Muscle layer of colon (tissue), 2 donors: ENCODE measurements around the gene CCDC201.

Experiments used
- H3K27ac ChIP-seq: one replicate; pipeline ENCODE4 v1.7.0; 2013; ENCODE audit warnings: low read depth, mild to moderate bottlenecking, low read length, moderate library complexity
- H3K27me3 ChIP-seq, 2 donors: one replicate each; pipeline ENCODE4 v1.7.0; 2013; ENCODE audit warnings: low read length in 2 of 2, mild to moderate bottlenecking in 2 of 2; ENCODE audit not compliant: insufficient read depth in 2 of 2, control insufficient read depth in 1 of 2
- H3K36me3 ChIP-seq: one replicate; pipeline ENCODE4 v1.7.0; 2013; ENCODE audit warnings: mild to moderate bottlenecking, low read length; ENCODE audit not compliant: insufficient read depth
- H3K4me1 ChIP-seq: one replicate; pipeline ENCODE4 v1.7.0; 2013; ENCODE audit warnings: mild to moderate bottlenecking, low read length; ENCODE audit not compliant: insufficient read depth
- H3K4me3 ChIP-seq, 2 donors: one replicate each; pipeline ENCODE4 v1.7.0; 2013; ENCODE audit warnings: low read length in 2 of 2, low read depth in 1 of 2, mild to moderate bottlenecking in 1 of 2, moderate library complexity in 1 of 2
- H3K9ac ChIP-seq: one replicate; pipeline ENCODE4 v1.7.0; 2013; ENCODE audit warnings: low read length
- H3K9me3 ChIP-seq: one replicate; pipeline ENCODE4 v1.7.0; 2013; ENCODE audit warnings: mild to moderate bottlenecking, low read length
- donor health status: abdominal sarcoma.
- donor health status: Adenocarcinoma of cecum.

CCDC201 gene

DNA sequence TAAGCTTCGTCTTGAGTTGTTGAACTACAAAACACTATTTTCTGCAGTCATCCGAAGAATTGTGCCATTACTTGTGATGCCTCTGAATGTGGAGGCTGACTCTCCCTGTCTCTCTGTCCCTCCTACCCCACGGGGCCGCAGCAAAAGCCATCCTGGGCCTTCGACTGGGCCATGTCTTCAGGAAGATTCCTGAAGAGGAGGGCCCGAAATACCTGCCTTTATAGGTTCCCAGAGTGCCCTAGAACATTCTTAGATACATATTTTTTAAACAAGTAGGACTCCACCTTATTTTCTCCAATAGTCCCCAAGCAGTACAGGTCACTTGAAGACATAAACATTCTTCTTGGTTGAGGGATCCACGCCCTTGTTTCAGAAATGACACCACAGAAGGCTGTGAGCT lies 40.1 kb upstream of the CCDC201 start:
- Histone ChIP-seq H3K27ac (no peak overlapping the region), H3K9ac (no peak overlapping the region), H3K4me3 (no peak overlapping the region), H3K36me3 (no peaks in the 10 kb centered on the region), H3K4me1 (peaks cover 4% of the 10 kb centered on the region), H3K9me3 (no peaks in the 10 kb centered on the region), H3K27me3 (peaks cover 2 to 9% of the 10 kb centered on the region in 2 donors)

DNA sequence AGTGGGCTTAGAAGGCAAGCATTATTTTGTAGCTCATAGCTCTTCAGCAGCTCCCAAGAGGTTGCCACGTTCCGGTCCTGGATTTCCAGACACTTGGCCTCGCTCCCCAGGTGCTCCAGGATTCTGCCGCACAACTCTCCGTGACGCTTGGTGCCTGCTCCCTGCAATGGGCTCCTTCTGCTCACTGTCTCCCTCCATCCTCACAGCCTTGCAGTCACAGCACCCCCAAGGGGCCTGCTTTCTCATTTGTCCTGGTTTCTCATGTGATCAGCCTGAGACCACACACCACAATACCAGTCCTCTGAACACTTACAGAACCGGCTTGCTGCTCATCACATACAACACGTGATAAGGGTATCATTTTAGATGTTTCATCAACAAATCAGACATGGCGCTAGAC lies 38.4 kb upstream of the CCDC201 start:
- no peaks in the 10 kb centered on the region for H3K36me3 ChIP-seq

DNA sequence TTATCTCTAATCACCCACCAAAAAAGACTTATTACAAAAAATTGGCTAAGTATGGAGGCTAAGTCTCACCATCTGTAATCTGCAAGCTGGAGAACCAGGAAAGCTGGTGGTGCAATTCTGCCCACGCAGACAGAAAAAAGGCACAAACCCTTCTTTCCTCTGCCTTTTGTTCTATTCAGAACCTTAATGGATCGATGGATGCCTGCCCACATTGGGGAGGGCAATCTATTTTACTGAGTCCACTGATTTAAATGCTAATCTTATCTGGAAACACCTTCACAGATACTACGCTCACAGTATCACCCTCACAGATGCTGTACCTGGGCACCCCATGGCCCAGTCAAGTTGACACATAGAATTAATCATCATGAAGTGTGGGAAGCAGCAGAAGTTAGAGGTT lies 38.0 kb upstream of the CCDC201 start:
- Histone ChIP-seq H3K9ac (no peak overlapping the region), H3K4me3 (no peak overlapping the region), H3K36me3 (no peaks in the 10 kb centered on the region), H3K27ac (no peak overlapping the region), H3K27me3 (peaks cover 0 to 6% of the 10 kb centered on the region in 2 donors), H3K9me3 (no peaks in the 10 kb centered on the region), H3K4me1 (no peaks in the 10 kb centered on the region)

More for the DNA sequence above, 38.4 kb upstream of the CCDC201 start:
- Histone ChIP-seq H3K4me3 (no peak overlapping the region), H3K27me3 (peaks cover 0 to 6% of the 10 kb centered on the region in 2 donors), H3K9ac (no peak overlapping the region), H3K9me3 (no peaks in the 10 kb centered on the region), H3K27ac (no peak overlapping the region), H3K4me1 (no peaks in the 10 kb centered on the region)

DNA sequence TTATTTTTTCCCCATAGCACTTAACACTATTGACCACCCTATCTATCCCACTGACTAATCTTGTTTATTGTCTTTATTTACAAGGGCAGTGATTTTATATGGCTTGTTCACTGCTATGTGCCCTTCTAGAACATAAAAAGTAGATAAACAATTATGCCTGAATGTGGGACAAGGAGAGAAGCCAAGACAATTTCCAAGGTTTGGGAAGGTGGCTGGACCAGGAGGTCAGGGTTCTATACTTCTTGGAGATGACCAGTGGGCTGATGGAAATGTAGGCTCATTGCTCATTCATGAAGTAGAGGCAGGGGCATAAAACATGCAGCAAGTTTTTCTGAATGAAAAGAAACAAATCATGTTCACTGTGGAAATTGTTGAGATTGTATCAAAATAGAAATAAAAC lies 36.7 kb upstream of the CCDC201 start:
- Histone ChIP-seq H3K9ac (no peak overlapping the region), H3K4me1 (no peaks in the 10 kb centered on the region), H3K27ac (no peak overlapping the region), H3K4me3 (no peak overlapping the region), H3K9me3 (no peaks in the 10 kb centered on the region), H3K27me3 (peaks cover 0 to 2% of the 10 kb centered on the region in 2 donors), H3K36me3 (no peaks in the 10 kb centered on the region)

DNA sequence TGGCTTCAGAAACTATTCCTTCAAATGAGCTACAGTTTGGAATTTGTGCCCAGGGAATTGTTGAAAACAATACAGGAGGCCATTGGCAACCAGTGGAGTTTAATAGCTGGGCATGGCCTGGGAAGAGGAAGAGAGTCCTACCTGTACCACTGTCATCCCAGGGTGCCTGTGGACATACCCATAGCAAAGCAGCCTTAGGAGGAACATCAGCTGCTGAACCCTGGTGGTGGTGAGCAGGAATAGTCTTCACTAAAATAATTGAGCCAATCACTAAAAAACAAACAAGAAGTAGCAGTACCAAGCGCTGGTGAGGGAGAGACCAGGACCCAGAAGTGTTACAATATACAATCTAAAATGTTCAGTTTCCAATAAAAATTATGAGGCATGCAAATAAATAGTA lies 29.9 kb upstream of the CCDC201 start:
- H3K4me3 ChIP-seq: no peak overlapping the region
- H3K4me1 ChIP-seq: no peaks in the 10 kb centered on the region

DNA sequence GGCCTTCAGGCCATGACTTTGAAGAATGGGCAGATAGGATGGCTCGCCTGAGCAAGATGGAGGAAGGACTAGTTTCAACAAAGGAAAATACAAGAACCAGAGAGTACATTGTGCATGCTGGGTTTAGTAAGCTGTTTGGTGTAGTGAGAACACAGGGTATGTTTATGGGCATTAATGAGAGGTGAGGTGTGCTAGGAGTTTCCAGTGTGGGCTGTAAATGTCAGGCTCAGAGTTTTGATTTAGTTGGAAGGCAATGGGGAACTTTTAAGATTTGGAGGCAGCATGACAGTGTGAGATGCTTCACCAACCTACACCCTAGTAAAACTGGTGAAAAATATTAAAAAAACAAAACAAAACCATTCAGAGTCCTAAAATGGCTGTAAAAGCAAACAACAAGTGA lies 28.7 kb upstream of the CCDC201 start:
- Histone ChIP-seq H3K27me3 (no peaks in the 10 kb centered on the region), H3K9me3 (no peaks in the 10 kb centered on the region), H3K27ac (no peak overlapping the region), H3K36me3 (no peaks in the 10 kb centered on the region), H3K9ac (no peak overlapping the region), H3K4me1 (no peaks in the 10 kb centered on the region), H3K4me3 (no peak overlapping the region)

More for the DNA sequence above, 29.9 kb upstream of the CCDC201 start:
- Histone ChIP-seq H3K36me3 (no peaks in the 10 kb centered on the region), H3K27me3 (no peaks in the 10 kb centered on the region), H3K27ac (no peak overlapping the region), H3K9ac (no peak overlapping the region), H3K9me3 (no peaks in the 10 kb centered on the region)

DNA sequence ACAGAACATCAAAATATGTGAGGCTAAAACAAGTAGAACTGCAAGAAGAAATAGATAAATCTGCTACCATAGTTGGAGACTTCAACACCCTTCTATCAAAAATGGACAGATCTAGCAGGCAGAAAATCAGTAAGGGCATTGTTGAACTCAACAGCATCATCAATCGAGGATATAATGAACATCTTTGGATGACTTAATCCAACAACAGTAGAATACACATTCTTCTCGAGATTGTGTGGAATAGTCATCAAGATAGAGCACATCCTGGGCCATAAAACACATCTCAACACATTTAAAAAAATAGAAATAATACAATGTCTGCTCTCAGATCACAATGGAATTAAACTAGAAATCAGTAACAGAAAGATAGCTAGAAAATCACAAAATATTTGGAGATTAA lies 25.3 kb upstream of the CCDC201 start:
- Histone ChIP-seq H3K27me3 (no peaks in the 10 kb centered on the region), H3K4me3 (no peak overlapping the region), H3K4me1 (no peaks in the 10 kb centered on the region), H3K27ac (no peak overlapping the region), H3K9me3 (no peaks in the 10 kb centered on the region), H3K9ac (no peak overlapping the region), H3K36me3 (no peaks in the 10 kb centered on the region)

DNA sequence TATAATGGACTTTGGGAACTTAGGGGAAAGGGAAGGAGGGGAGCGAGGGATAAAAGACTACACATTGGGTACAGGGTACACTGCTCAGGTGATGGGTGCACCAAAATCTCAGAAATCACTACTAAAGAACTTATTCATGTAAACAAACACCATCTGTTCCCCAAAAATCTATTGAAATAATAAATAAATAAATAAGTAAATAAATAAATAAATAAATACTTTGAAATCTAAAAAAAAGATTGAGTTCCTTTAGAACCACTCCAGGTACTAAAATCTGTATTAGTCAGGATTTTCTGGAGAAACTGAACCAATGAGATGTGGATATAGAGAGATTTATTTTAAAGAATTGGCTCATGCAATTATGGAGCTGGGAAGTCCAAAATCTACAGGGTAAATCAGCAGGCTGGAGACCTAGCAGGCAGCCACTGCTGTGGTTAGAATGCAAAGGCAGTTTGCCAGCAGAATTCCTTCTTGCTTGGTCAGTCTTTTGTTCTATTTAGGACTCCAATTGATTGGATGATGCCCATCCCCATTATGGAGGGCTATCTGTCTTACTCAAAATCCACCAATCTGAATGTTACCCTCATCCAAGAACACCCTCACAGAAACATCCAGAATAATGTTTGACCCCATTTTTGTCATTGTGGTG lies 24.3 kb upstream of the CCDC201 start:
- Histone ChIP-seq H3K9ac (no peak overlapping the region), H3K4me3 (no peak overlapping the region), H3K27me3 (no peaks in the 10 kb centered on the region), H3K36me3 (no peaks in the 10 kb centered on the region), H3K4me1 (no peaks in the 10 kb centered on the region), H3K27ac (no peak overlapping the region), H3K9me3 (no peaks in the 10 kb centered on the region)

DNA sequence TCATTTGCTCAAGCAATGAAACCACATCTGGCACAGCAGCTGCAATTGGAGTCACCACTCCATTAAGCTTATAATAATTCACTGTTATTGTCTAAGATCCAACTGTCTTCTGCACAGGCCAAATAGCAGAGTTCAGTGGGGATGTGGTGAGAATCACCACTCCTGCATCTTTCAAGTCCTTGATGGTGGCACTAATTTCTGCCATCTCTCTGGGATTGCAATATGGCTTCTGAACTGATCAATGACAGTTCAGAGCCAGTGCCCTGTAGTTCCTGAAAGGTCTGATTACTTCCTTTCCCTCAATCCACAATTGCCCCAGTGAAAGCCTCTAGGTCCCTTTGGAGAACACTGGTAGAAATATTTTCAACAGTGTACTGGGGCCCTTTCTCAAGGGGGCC lies 21.8 kb upstream of the CCDC201 start:
- Histone ChIP-seq H3K4me1 (no peaks in the 10 kb centered on the region), H3K27me3 (peaks cover 0 to 8% of the 10 kb centered on the region in 2 donors), H3K9ac (no peak overlapping the region), H3K36me3 (no peaks in the 10 kb centered on the region), H3K9me3 (no peaks in the 10 kb centered on the region), H3K27ac (no peak overlapping the region), H3K4me3 (no peak overlapping the region)

DNA sequence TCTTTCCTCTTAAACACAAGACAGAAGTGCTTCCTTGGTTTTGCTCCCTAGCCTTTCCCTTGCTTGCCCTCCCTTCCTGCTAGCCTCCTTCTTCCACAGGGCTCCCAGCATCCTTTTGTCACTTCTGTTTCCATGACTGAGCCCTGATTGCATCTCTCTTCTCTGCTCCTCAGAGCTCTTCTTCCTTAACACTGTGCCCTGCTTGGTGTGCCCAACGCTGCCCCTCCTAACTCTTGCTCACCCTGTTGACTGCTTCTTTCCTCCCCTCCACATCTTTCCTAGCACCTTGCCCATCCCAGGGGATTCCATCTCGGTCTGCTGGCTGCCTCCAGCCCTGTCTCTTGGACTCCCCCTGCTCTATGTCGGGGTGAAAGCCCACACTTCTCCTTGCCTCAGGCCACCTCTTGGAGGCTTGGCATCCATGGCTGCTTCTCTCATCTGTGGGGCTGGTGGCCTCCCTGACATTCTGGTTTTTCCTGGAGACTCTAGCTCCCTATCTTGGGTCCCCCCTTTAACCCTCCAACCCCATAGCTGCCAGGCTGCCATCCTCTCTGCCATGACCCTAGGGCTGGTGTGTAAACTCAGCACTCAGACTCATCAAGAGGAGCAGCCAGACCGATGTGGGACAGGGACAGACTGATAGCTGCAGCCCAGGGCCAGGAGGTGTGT lies 21.2 kb upstream of the CCDC201 start:
- H3K4me3 ChIP-seq: no peak overlapping the region
- H3K27me3 ChIP-seq: peaks cover 0 to 11% of the 10 kb centered on the region in 2 donors
- no peaks in the 10 kb centered on the region for H3K4me1 ChIP-seq
- no peaks in the 10 kb centered on the region for H3K36me3 ChIP-seq
- H3K9ac ChIP-seq: no peak overlapping the region
- no peak overlapping the region for H3K27ac ChIP-seq
- H3K9me3 ChIP-seq: no peaks in the 10 kb centered on the region

DNA sequence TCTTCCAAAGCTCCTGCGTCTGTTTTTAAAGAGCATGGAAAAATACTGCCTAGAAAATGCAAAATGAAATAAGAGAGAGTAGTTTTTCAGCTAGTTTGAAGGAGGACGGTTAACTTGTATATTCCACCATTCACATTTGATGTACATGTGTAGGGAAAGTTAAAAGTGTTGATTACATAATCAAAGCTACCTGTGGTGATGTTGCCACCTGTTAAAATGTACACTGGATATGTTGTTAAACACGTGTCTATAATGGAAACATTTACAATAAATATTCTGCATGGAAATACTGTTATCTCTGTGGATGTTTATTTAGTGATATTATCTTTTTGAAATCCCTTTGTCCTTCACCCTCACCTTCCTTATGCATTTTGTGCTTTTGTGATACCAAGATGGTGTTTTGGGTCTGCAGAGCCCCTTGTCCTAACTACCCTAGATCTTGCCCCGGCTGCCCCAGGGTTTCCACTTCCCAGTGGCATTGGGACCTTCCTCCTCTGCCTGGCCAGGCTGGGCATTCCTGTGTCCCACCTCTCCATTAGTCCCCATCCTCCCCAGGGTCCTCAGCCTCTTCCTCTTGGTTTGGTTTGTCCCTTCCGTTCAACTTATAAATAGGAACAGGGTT lies 20.6 kb upstream of the CCDC201 start:
- Histone ChIP-seq H3K4me3 (no peak overlapping the region), H3K9ac (no peak overlapping the region), H3K4me1 (no peaks in the 10 kb centered on the region), H3K9me3 (no peaks in the 10 kb centered on the region), H3K27ac (no peak overlapping the region), H3K27me3 (peaks cover 0 to 17% of the 10 kb centered on the region in 2 donors), H3K36me3 (no peaks in the 10 kb centered on the region)
